Prostate gland (tissue), 2 donors: ENCODE data around the gene CRABP2.

Experiments
- CTCF ChIP-seq, 4 experiments: fragments of 200-600 bp in 2 of 4; fragments of 450-650 bp in 2 of 4; sonication (generic) in 2 of 4; IDR thresholded peaks; 1 replicate in 3 of 4; 2 replicates in 1 of 4; pipeline ENCODE4 v1.5.1; 2016 to 2019; ENCODE audit warnings: antibody characterized with exemption in 4 of 4, mild to moderate bottlenecking in 2 of 4, moderate library complexity in 2 of 4
- POLR2A ChIP-seq: fragments of 450-650 bp; IDR thresholded peaks from one replicate; pipeline ENCODE4 v1.6.1; 2016; ENCODE audit warnings: antibody characterized with exemption, mild to moderate bottlenecking
- POLR2AphosphoS5 ChIP-seq: sonication (generic); formaldehyde crosslinking; IDR thresholded peaks from one replicate; pipeline ENCODE4 v1.6.1; 2017; ENCODE audit warnings: antibody characterized with exemption

- TF ChIP-seq CTCF (IDR thresholded peaks at IDR 0.05): no peak
- no peak for TF ChIP-seq POLR2A
- no peak for TF ChIP-seq POLR2AphosphoS5
Observed at GRCh38 chr1:156698995-156699394, 6.4 kb downstream of the CRABP2 start.
